ENCODE results near the gene SF1. TPM values are rescaled to one million over a fixed set of nuclear protein-coding genes. Genes with fewer than 3 reads are reported as not detected.

Gene SF1
- polyA plus RNA-seq, 3 donors: 315 to 492 (median 440) TPM

DNA sequence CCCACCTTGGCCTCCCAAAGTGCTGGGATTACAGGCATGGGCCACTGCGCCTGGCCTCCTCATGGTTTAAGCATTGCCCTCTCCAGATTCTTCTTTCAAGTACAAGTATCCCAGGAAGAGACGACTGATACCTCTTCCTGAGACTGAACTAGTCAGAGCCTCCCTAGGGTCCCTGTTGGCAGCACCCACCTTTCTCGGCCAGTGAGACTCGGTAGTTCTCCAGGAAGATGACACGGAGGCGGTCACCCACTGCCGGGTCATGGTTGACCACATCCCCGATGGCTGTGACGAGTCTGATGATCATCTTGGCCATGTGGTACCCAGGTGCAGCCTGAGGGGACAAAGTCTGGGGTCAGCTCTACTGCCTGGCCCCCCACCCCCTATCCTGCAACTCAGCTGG lies 27.2 kb downstream of the SF1 start:
- no peak for DNase-seq

DNA sequence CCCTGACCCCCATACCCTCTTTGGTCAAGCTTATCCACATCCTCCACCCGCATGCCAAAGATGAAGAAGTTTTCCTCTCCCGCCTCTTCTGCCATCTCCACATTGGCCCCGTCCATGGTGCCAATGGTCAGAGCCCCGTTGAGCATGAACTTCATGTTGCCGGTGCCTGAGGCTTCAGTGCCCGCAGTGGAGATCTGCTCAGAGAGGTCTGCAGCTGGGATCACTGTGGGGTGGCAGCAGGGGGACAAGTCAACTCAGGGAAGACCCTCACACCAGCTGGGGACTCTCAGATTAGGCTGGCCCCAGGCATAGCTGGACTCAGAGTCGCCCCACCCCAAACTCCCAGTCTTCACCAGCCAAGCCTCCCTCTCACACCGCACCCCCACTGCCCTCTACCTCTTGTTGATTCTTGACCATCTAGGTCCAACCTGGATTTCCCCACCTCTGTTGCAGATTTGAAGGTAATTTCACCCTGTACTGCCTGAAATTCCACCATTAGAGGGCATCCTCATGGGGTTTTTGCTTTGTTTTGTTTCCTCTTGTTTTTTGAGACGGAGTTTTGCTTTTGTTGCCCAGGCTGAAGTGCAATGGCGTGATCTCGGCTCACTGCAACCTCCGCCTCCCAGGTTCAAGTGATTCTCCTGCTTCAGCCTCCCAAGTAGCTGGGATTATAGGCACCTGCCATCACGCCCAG lies 27.8 kb downstream of the SF1 start:
- no peak for DNase-seq

DNA sequence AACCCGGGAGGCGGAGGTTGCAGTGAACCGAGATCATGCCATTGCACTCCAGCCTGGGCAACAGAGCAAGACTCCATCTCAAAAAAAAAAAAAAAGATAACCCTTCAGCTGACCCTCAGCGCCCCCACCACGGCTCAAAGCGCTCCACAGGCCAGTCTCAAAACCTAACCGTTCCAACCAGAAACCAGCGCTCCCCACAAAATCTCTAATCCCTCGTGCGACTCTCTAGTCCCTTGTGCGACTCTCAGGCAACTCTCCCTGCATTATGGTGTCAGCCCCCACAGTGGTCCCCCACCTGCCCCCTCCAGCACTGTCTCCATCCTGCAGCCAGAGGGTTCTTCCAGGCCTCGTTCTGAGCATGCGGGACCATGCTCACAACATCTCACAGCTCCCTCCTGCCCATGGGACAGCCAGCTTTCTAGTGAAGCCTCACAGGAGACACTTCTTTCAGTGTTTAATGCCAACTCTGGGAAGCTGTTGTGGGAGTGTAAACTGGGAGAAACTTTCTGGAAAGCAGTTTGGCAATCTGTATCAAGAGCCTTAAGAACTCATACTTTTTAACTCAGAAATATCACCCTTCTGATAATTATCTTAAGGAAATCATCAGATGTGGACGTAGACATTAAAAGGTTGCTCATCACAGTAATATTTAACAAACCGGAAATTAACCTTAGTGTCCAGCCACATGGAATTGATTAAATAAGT lies 30.2 kb downstream of the SF1 start:
- DNase-seq: no peak

DNA sequence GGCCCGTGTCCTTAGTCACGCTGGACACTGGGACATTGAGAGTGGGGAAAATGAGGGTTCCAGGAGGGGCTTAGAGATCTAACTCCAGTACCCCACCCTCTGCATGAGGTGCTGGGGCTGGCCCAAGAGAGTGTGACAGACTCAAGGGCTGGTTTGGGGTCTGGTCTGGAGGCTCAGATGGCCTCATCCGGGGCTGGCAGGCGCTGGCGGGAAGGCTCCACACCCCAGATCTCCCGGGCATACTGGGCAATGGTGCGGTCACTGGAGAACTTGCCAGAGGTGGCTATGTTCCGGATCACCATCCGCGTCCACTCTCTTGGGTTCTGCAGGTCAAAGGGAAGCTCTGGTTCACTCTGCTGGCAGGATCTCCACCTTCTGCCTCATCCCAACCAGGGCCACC lies 31.9 kb downstream of the SF1 start:
- no peak for DNase-seq

DNA sequence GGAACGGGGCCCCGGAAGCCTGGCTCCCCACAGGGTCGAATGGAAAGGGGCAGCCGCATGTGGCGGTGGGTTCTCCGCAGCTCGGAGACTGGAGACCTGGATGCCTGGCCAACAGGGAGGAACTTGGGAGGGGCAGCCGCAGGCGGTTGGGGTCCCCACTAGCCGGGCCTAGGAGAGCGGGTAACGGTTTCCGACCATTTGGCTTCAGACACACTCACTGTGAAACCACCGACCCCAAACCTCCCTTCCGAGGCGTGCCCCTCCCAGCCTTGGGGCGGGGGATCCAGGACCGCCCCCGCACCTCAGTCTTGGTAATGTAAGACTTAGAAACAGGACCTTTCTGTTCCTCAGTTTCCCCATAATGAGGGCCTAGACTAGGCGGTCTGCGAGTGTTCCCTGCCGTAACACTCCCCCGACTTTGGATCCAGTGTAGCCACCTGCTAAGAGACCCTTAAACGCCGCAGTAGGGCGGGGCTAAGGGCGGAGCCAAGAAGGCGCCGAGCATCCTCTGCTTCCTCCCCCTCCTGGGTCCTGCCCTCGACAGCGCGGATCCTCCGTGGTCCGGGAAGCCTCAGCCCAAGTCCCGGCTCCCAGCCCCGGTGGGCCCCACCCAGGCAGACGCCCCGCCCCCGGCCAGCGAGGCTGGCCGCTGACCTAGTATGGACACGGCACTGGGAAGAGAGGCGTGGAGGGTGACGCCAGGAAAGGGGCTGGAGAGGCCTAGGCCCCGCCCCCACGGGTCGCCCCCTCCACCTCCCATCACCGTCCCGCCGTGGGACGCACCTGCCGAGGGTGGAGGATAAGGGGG lies 32.6 kb downstream of the SF1 start:
- DNase-seq: no peak

DNA sequence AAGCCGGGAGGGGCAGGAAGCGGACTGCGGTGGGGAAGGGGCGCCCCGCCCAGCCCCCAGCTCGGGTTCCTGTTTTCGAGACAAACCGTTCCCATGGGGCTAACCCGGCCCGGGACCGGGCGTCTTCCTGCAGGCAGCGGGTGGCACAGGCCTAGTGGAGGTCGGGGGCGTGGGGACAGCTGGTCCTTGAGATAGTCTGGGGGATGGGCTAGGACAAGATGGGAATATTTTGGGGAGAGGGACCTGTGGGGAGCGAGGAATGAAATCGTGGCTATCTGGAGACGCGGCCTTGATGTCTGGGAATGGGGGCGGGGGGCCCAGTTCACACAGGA lies 33.2 kb downstream of the SF1 start:
- DNase-seq: no peak

DNA sequence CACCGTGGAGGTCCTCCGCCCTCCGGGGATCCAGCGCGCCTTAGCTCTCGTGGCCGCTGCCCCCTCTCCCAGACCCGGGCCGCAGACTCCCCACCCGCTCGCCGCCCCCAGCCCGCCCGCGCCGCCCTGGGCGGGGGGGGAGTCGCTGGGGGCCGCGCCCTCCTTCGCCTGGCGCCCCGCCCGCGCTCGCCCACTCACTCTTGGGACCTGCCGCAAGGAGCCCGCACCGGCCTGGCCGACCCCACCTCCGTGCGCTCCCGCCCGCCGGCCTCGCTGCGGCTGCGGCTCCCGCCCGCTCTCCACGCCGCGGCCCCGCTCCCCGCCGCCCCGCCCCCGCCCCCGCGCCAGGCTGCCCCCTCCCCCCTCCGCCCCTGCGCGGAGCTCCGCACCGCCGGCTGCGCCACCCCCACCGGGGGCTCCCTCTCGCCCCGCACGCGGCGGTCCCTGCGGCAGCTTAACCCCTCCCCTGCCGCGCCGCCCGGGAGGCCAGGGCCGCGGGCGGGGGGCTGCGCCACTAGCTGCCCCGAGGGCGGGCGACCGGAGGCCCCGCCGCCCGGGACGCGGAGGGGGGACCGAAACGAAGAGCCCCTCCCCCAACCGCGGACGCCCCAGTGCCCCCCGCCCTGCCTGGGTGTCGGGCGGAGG lies 33.7 kb downstream of the SF1 start:
- no peak for DNase-seq

DNA sequence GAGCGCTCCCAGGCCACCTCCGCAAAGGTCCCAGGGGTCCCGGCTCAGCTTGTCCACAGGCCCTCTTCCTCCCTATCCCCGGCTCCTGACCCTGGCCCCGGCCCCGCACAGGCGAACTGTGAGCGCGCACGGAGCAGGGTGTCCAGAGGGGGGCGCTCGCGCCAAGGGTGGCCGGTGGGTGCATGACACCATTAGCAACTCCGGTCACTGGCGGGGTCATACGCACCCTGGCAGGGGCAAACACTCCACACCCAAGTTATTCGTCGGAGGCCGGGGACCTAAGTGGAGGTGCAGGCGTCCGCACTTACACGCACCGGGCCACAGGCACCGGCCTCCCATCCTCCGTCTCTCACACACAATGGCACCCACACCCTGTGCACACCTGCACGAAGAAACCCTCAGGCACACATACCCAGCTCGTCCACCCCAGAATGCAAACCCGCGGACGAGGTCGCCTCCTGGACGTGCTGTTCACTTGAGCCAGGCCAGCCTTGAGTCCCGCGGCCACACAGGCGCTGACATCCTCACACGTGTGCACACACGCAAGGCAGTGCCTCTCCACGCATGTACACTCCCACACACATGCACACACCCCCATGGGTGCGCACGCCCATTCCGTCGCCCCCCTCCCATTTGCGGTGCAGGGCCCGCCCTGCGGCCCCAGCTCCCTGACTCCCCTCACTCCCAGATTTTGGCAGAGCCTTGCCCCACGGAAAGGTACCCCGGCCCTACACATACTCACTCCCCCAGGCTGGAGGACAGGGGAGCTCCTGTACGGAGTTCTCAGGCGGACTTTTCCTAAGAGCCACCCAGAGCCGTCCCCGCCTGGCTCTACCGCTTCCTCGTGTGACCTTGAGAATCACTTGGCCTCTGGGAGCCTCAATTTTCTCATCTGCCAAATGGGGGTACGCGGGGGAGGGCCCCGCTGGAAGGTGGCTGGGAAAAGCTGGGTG lies 34.5 kb downstream of the SF1 start, which contains the start of gene RASGRP2:
TSS of gene RASGRP2 (minus strand) at position 552 of the 953 bp plus-strand sequence. CDS start 1,276 bp downstream, outside the sequence.
- no peak for DNase-seq

DNA sequence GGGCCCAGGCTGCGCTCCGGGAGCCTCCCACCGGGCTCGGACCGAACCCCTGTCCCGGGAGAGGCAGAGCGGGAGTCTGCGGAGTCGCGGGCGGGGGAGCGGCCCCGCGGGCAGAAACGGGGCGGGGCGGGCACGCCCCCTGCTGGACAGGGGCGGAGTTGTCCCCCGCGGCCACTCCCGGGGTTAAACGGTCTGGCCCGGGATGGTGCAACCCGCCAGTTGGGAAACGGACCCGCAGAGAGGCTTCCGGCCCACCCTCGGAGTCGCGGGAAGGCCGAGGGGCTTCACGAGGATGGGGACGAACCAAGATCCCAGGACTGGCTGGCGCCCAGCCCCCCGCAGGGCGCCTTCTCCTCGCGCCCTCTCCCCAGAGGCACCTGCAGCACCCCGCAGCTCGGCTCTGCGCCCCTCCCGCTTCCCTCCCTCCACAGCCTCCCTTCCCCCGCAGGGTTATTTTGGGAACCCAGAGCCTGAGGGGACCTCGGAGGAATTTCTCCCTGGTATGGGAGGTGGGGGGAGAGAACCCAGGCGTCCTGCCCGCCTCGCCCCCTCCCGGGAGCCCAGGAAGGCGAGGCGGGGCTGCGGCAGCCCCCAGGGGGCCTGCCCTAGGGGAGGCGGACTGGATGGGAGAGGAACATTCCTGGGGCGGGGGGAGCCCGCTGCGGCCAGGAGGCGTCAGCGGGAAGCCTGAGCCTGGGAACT lies 35.3 kb downstream of the SF1 start:
- no peak for DNase-seq

DNA sequence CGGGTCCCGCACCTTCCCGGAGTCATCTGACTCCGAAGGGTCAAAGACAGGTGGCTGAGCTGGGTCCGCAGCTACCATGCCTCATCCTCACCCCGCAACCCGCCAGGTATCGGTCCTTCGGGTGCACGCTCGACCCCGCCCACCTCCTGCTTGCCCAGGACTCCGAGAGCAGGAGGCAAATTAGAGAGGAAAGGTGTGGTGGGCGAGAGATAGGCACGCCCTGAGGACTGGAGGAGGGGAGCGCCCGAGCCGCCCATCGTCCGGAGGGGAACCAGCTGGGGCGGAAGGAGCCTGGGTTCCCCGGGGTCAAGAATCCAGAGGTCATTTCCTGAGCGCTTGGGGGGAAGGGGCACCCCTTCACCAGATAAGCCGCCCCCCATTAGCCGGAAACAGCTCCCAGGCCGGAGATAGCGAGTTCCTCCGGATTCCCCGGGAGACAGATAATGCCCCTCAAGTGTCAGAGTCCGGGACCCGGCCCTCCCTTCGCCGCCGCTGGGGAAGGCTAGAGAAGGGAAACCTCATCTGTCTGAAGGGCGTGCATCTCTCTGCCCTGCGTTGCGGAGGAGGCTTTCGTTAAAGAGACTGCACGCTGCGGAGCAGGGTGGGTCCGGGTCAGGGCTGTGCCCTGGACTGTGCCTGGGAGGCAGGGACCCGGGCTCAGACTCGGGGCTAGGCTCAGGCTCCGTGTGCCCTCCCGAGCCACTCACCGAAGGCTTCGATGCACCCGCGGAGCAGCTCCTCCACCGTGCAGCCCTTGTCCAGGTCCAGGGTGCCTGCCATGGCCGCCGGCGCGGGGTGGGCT lies 36.1 kb downstream of the SF1 start:
- no peak for DNase-seq

DNA sequence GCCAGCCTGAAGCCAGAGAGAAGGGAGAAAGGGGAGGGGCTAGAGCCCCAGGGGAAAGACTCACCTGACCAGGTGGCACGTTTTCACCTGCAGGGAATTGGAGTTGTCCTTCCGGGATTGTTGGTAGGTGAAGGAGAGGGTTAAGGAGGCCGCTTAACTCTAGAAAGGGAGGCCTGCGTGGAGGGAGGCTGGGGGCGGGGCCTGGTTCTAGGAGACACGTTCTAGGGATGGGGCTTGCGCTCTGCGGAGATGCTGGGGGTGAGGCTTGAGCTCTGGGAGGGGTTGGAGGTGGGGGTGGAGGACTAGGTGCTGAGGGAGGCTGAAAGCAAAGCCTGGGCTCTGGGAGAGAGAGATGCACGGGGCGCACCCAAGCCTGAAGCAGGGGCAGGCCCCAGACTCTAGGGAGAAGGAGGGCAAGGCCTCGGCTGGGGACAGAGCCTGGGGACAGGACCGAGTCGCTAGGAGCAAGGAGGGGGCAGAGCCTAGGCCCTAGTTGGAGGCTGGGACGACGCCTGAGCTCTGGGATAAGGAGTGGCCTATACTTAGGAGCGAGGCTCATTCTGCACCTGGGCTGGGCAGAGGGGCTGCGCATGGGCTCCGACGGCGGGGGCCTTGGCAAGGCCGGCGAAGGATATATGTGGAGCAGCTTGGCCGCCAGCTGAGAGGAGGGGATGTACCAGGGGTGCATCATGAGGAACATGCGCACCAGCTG lies 36.8 kb downstream of the SF1 start:
- no peak for DNase-seq

DNA sequence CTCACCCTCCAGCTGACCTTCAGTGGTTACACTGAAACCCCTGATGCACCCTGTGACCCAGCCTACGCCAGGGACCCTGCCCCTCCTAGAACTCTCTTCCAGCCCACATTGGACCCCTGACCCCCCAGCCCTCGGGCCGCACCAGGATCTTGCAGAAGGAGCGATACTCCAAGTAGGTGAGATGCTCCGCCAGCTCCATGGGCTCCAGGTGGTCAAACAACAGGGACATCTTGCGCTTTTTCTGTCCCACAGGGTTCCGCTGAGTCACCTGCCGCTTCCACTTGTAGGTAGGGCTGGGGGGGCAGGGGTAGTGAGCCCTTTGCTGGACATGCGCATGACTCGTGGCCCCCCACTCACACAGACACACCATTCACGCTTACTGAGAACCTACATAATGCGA lies 38.5 kb downstream of the SF1 start:
- no peak for DNase-seq

DNA sequence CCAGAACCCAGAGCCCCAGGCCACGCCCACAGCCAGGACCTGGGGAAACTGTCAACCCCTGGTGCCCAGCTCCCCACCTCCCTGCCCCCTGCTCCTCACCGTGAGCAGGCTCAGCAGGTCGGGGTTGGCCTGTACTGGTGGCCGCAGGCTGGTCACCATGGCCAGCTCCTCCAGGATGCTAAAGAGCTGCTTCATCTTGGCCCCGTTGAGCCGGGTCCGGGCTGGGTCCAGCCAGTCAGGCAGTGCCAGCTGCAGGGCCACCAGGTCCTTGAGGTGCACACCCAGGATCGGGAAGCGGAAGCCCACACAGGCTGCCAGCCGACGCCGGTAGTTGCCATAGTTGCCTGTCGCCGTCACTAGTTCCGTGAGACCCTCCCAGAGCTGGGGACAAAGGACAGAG lies 41.7 kb downstream of the SF1 start:
- DNase-seq: no peak

DNA sequence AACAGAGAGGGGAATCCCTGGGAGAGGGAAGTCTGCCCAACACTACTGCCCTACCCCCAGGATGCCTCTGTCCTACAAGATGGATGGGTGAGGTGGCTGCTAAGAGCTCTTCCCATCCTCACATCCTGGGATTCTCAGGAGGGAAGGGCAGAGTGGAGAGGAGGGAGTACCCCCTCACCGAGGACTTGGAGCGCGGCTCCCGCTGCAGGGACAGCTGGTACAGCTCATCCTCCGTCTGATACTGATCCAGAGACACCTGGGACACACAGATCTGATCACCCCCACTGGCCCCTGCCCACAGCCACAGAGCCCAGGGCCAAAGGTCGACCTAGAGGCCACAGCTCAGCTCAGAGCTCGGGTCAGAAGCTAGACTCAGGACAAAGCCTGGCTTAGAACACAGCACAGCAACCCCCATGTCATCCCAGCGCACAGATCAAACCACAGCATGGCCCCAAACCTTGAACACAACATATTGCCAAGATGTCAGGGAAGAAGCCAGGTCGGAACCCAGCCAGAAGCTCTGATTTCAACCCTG lies 42.5 kb downstream of the SF1 start:
- no peak for DNase-seq

DNA sequence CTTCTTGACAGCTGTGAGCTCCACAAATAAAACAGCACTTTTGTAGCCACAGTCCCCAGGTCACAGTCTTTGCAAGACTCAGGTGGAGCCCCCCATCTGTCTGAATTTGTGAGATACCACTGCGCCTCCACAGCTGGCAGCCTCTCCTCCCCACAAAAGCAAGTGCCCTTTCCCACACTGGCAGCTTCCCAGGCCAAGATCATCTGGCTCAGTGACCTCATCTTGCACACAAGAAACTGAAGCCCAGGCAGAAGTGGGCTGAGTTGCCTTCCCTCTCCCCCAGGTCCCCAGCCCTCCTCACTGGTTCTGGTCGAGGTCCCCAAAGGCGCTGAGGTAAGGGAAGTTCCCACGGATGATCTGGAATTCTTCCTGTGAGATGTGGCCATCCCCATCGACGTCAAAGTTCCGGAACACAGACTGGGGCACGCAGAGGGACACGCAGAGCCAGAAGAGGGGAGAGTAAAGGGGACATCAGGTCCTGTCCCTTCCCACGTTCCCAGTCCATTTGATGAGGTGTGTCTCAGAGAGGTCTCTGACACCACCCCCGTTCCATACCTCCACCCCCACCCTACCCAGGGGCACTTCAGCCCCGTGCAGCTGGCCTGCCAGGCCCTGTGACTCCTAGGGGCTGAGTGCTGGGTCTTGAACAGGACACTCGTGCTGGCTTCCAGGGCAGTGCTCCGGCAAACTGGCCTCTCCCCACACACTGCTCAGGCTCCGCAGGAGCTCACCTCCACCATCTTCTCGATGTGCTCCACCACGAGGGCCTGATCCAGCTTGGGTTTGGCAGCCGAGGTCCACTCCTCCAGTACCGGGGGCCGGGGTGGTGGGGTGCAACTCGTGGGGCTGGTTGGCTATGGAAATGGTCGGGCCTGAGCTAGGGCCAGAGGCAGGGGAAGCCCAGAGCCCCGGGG lies 43.3 kb downstream of the SF1 start:
- no peak for DNase-seq

DNA sequence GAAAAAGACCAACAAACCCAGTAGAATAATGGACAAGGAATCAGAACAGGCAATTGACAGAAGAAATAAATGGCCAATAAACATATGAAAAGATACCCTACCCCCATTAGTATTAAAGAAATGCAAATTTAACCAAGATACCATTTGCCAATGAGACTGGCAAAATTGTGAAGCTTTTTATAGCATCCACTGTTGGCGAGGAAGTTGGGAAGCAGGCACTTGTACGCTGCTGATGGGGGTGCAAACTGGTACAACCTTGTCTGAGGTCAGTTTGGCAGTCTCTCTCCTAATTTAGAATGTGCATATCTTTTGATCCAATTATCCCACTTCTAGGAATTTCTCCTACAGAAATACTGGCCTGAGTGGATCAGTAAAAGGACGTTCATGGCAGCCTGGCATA lies 46.7 kb downstream of the SF1 start:
- no peak for DNase-seq

DNA sequence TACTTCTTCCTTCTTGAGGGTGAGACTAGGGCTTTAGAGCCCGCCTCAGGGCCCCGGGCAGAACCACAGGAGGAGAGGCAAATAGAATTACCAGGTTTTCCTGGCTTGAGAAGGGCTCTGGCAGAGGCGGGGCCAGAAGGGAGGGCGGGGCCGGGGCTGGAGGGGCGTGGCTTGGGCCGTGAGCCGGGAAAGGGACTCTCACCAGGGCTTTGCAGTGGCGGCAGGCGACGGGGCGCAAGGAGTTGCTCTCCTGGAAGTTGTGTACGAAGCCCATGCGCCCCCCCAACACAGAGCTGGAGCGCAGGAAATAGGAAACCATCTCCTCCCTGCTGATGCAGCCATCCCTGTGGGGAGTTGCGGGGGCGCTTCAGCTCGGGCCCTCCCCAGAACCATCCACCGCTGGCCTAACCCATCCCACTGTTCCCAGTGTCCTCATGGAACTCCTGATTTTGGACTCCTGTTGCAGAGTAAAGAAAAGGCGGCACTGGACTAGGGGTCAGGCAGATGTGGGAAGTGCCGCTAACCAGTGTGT lies 48.4 kb downstream of the SF1 start:
- no peak for DNase-seq

All from renal pelvis (tissue), 4 donors.